Activated CD8-positive, alpha-beta memory T cell treated with anti-CD3 and anti-CD28 coated beads, Interleukin-2, amount 50 U/mL, for 24 hours (primary cell): ENCODE results near the gene DHCR24.

Source experiments
- DNase-seq: peaks from one replicate; pipeline ENCODE4 v3.0.0-alpha.2; 2020; ENCODE audit errors: extremely low read depth

The DHCR24 gene

DNA sequence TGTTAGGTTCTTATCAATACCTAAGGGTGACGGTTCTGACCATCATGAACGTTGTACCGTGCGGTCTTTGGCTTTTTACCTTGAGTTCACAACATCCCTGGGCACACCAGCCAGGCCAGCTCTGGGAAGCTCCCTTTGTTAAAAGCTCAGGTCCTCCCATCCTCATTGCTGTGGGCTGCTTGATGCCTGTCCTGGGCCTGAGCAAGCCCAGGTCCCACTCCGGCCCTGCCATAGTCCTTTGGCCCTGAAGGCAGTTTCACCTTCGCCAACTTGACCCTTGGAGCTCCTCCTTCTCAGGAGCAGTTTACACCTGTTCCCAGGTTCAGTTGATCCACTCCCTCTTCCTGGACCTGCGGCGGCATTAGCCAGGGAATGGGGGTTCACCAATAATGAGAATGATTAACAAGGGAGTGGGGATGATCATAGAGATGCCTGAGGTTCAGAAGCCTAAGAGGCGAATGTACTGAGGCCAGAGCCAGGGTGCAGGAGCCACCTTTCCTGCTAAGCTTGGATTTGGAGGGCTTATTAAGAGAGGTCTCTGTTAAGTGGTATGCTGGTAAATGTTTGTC, 40.2 kb downstream of the DHCR24 start:
- DNase-seq, result no peak

DNA sequence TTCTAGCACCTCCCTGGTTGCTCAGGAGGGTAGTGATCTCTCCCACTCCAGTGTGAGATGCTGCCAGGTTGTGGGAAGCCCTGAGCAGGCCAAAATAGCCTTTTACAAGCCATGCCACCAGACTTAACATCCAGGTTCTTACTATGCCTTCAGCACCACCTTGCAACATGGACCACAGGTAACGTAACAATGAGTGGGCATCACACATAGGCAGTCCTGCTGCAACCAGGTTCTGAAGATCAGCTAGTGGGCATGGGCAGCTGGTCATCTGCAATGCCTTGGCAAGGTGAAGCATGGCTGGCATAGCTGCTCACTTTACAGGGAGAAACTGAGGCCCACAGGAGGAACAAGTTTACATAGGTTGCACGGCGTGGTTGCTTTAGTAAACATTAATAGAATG, 40.7 kb downstream of the DHCR24 start:
- DNase-seq, result no peak

DNA sequence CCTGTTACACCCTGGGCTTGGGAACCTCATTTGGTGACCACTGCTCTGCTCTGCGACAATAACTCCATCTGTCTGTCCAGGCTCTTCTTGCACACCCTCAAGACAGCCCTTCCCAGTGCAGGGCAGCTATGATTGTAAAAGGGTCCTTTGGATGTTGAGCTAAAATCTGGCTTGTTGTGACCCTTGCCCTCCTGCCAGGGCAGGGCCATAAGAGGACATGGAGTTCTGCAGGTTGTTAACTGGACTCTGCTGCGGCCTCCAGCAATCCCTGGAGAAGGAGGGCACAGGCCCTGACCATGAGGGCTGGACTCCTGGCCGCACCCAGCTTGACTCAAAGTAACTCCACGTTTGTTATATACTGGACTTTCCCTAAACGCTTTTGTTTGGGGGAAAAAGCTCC, 41.2 kb downstream of the DHCR24 start:
- DNase-seq, result no peak

DNA sequence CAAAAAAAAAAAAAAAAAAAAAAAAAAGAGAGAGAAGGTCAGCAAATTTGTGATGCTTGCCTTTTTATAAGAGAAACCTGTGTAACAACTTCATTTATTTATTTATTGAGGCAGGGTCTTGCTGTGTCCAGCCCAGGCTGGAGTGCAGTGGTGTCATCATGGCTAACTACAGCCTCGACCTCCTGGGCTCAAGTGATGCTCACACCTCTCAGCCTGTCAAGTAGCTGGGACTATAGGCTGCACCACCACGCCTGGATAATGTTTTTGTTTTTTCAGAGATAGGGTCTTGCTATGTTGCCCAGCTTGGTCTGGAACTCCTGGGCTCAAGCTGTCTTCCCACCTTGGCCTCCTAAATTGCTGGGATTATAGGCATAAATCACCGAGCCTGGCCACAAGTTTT, 42.4 kb downstream of the DHCR24 start:
- no peak for DNase-seq

DNA sequence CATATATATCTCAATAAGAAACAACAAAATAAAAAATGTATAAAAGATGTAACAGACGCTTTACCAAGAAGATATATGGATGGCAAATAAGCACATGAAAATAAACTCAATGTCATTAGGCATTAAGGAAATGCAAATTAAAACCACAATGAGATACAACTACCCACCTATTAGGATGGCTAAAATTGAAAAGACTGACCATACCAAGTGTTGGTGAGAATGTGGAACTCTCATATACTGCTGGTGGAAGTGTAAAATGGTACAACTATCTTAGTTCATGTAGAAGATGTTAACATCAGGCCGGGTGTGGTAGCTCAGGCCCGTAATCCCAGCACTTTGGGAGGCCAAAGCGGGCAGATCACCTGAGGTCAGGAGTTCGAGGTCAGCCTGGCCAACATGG, 43.5 kb downstream of the DHCR24 start:
- no peak for DNase-seq

DNA sequence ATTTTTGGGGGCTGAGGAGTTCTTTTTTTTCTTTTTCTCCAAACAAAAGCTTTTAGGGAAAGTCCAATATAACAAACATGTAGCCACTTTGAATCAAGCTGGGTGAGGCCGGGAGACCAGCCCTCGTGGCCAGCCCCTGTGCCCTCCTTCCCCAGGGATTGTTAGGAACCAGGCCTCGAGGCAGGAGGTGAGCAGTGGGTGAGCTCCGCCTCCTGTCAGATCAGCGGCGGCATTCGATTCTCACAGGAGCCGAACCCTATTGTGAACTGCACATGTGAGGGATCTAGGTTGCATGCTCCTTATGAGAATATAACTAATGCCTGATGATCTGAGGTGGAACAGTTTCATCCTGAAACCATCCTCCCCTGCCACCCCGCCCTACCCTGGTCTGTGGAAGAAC, 44.0 kb downstream of the DHCR24 start:
- no peak for DNase-seq

DNA sequence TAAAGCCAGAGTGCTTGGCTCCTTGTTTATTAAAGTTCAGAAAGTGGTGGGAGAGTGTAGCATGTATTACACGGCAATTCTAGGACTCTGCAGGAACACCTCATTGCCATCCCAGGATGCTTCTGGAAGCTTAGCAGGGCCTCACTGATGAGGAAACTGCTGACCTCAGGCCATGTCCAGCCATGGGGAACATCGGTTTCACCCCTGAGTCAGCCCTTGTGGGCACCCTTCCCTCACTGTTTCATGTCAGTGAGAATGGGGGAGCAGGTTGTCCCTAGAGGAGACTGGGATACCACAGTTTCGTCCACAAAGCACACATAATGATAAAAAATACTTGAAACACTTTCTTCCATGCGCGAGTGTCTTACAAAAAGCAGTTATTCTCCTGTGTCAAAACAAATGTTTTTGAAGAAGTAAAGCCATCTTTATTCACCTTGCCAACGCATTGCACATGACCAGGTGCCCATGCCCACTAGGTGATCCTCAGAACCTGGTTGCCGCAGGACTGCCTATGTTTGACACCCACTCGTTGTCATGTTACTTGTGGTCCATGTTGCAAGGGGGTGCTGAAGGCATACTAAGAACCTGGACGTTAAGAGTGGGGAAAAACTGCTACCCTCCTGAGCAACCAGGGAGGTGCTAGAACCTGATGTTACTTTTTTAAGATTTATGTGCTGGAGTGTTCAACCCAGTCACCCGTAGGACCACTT, 44.6 kb downstream of the DHCR24 start:
- DNase-seq, result no peak

DNA sequence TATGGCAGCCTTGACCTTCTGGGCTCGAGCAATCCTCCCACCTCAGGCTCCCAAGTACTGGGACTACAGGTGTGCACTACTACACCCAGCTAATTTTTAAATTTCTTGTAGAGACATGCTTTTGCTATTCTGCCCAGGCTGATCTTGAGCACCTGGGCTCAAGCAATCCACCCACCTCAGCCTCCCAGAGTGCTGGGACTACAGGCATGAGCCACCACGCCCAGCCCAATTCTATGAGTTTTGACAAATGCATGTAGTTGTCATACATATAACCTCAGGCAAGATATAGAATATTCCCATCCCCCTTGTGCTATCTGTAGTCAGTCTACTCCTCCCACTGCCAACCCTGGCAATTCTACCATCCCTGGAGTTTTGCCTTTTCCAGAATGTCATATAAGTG, 47.2 kb downstream of the DHCR24 start:
- no peak for DNase-seq

DNA sequence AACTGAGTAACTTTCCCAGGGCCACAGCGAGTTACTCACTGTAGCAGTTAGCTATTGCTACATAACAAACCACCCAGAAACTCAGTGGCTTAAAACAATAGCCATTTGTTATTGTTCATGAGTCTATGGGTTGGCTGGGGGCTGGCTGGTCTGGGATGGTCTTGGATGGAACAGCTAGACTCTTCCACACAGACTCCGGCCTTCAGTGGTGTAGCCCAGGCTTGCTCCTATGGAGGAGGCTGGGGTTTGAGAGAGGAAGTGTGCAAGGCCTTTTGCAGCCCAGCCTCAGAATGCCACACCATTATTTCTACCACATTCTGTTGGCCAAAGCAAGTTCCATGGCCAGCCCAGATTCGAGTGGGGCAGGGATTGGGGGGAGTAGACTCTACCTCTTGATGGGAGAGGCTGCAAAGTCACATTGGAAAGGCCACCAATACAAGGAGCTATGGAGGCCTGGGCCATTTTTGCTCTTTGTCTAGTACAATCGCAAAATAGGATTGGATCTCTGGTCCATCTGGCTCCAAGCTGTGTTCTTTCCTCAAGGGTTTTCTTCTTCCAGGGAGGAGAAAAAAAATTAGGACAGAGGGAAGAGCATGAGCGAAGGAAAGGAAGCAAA, 48.3 kb downstream of the DHCR24 start:
- no peak for DNase-seq

DNA sequence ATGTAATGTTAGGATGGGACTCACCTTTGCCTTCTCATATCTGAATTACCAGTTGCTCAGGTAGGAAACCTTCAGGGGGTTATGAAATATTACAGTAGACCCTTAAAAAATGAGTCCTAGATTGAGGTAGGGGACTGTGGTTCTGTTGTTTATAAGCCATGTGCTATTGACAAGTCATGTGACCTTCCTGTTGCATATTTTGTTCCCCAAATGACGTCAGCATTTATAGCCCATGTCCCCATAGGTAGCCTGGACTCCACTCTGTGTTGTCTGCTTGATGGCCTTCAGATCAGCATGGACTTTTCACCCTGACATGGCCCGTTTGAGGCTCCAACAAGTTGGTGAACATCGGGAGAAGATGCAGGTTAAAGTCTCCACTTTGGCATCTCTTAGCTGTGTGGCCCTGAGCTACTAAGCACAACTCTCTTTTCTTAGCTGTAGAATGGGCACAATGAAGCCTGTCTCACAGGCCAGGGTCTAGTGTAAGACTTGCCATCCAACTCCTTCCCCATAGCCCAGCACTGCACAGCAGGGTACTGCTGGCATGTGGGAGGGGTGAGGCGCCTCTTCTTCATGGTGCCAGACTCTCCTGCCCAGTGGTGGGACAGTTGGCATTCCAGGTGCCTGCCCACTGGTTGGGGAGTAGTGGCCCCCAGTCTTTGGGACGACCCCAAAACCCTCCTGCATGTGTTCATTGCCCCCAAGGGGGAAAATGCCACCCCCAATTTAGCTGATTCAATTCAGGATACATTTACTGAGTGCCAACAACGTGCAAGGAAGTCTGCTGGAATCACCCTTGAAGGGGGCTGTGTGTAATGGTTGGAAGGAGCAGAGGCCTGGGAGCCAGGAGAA, 49.8 kb downstream of the DHCR24 start:
- DNase-seq, result no peak

DNA sequence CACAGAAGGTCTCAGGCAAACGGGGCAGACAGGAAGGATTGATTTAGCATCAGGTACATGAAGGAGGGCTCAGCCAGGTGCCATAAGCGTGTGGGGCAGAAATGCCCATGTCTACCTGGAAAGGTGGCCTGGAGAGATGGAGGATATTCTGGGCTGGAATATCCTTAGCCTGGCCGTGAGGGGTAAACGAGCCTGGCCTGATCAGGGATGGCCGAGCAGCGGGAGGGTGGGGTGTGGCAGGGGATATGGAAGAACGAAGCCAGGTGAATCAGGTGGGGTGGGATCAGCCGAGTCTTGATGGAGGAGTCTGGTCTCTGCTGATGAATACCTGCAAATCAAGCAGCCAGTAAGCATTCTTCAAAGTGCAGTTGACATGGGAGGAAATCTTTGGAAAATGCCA, 50.4 kb downstream of the DHCR24 start:
- no peak for DNase-seq

DNA sequence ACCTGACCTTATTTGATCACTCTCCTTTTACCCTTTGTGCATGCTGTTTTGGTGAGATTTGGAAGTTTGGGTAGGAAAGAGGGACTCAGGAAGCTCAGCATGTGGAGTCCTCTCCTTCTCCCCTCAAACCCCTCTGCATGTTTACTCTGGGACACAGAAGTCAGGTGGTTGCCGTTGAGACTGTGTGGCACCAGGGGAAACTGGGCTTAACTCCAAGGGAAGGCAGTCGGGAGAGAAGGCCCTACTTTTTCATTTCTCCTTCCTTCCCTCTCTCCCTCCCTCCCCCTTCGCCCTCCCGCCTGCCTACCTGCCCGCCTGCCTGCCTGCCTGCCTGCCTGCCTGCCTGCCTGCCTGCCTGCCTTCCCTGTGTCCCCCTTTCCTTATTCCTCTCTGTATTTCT, 51.0 kb downstream of the DHCR24 start:
- DNase-seq, result no peak

DNA sequence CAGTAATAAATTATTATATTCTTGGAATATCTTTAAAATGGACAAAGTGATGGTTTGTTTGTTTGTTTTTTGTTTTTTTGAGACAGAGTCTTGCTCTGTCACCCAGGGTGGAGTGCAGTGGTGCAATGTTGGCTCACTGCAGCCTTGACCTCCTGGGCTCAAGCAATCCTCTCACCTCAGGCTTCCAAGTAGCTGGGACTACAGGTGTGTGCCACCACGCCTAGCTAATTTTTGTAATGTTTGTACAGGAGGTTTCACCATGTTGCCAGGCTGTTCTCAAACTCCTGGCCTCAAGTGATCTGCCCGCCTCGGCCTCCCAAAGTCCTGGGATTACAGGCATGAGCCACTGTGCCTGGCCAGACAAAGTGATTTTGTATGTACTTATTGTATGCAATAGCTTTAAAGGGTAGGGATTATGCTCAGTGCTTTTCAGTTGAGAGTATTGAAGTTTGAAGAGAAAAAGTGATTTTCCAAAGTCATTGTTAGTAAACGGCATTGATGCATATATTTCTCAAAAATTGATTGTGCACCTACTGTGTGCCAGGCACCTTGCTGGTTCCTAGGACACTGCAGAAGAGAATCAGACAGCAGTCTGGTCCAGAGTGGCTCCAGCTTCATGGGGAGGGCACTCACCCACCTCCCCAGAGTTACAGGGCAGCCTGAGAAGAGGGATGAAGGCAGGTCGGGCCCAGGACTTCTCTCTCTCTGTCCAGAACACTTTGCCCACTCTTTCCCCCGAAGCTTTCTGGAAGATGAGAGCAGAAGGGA, 51.7 kb downstream of the DHCR24 start:
- no peak for DNase-seq

DNA sequence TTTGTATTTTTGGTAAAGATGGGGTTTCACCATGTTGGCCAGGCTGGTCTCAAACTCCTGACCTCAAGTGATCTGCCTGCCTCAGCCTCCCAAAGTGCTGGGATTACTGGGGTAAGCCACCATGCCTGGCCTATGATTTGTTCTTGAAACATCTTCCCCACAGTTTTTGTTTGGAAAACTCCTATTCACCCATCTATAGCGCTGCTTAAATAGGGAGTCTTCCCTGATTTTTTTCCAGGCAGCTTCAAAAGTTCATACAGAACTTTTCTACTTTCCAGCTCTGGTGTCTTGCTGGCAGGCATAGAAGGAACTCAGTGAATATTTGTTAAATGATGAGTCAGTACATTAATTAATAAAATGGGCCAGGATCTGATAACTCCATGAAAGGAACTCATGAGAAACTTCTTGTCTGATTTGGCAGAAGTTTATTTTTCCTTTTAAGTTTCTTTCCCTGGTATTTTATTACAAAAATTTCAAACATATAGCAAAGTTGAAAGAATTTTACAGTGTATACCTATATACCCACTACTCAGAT, 52.9 kb downstream of the DHCR24 start:
- no peak for DNase-seq

DNA sequence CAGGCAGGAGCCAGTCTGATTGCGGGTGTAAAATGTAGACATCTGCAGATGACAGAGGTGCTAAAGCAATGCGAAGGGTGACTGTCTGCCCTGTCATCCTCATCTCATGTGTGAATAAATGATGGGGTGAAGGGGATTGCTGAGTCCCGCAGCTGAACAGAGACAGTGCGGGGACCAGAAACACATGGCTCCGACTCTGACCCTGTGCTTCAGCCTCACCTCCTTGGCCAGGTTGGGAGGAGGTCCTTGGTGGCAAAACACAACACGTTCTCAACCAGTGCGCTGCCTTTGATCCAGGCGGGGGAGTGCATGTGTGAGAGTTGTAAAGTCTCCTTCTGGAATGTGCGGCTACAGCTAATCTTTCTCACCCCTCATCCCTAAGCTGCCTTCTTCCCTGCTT, 53.9 kb downstream of the DHCR24 start:
- DNase-seq, result no peak

DNA sequence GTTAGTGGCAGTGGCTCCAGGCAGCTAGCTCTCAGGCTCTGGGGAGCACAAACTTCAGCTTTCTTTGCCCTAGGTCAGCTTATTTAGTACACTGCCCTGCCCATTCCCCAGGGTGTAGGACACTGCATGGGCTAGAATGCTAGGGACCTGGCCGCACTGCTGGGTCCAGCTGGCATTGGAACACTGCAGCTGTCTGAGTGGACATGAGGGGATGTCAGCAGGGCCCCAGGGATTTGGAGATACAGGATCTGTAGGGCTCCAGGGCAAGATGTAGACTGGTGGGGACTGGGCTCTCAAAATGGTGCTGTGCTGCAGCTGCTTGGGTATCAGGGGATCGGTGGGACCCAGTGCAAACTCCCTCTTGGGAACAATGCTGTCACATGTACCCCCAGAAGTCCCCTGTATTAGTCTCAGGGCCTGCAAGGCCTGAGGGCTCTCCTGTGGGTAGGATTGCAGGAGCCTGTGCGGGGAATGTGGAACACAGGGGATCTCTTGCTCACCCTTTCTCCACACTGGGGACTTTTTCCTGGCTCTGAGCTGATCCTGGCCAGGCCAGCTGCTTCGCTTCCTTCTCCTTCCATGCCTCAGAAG, 60.7 kb downstream of the DHCR24 start:
- no peak for DNase-seq

DNA sequence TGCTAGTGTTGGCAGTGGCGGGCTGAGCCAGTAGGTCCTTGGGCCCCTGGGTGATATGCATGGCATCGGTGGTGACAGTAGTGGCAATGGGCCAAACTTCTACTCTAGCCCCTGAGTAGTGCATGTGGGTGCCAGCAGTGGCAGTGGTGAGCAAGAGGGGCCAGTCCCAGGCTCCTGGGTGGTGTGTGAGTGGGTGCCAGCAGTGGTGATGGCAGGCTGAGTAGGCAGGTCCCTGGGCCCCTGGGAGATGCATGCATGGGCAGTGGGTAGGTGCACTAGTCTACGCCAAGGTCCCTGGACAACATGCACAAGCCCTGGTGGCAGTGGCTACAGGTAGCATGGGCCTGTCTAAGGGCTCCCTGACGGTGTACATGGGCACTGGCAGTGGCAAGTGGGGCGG, 61.3 kb downstream of the DHCR24 start:
- no peak for DNase-seq

DNA sequence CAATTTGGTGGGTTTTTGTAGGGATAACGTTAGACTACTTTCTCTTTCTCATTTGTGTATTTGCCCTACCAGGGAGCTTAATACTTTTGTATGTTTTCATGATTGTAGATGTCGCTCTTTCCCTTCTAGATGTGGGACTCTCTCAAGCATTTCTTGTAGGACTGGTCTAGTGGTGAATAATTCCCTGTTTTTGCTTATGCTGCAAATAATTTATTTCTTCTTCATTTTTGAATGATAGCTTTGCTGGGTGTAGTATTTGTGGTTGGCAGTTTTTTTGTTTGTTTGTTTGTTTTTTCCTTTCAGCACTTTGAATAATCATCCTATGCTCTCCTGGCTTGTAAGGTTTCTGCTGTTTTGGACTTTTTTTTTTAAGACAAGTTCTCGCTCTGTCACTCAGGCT, 63.3 kb downstream of the DHCR24 start:
- DNase-seq, result no peak

DNA sequence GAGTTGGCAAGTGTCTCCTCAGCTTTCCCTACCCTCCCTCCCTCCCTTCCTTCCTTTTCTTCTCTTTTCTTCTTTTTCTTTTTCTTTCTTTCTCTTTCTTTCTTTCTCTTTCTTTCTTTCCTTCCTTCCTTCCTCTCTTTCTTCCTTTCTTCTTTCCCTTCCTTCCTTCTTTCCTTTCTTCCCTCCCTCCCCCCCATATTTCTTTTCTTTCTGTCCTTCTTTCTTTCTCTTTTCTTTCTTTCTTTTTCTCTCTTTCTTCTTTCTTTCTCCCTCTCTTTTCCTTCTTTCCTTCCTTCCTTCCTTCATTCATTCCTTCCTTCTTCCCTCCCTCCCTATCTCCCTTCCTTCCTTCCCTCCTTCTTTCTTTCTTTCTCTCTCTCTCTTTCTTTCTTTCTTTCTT, 67.3 kb downstream of the DHCR24 start:
- no peak for DNase-seq

DNA sequence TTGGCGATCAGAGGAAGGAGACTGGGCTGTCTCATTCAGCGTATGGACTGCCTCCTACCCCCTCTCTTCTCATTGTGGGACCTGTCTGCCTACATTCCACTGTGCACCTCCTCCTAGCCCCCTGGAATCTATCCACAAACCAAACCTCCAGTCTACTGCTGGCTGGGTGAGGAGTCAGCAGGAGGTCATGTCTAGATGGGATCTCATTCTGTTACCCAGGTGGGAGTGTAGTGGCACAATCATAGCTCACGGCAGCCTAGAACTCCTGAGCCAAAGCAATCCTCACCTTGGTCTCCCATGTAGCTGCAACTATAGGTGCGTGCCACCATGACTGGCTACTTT, 67.8 kb downstream of the DHCR24 start:
- DNase-seq, result no peak

DNA sequence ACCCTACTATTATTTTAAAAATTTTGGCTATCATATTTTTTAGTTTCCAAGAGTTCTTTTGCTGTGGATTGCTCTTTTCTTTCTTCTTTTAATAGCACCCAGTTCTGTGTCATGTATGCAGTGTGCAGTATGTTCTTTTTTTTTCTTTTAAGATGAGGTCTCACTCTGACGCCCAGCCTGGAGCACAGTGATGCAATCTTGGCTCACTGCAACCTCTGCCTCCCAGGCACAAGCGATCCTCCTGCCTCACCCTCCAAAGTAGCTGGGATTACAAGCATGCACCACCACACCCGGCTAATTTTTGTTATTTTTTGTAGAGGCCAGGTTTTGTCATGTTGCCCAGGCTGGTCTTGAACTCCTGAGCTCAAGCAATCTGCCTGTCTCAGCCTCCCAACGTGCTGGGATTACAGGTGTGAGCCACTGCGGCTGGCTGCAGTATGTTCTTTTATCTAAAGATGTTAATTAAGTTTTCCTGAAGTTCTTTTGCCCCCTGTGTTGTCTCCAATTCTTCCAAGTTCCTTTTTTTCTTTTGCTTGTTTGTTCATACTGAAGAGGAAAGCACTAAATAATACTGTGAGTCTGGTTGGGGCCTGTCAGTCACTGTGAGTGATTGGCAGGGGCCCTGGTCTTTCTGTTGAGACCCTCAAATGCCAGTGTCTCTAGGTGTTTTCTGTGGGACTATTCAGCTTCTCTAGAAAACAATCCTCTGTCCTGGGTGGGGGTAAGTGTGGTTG, 68.4 kb downstream of the DHCR24 start:
- no peak for DNase-seq
